NCI-H524 (cell line): Measurements from ENCODE around the gene RNF212.

ENCODE experiments used
- DNase-seq, 2 experiments: peaks; one replicate each; lab custom pipeline; 2025; lab: John Stamatoyannopoulos, UW

RNF212 gene

DNA sequence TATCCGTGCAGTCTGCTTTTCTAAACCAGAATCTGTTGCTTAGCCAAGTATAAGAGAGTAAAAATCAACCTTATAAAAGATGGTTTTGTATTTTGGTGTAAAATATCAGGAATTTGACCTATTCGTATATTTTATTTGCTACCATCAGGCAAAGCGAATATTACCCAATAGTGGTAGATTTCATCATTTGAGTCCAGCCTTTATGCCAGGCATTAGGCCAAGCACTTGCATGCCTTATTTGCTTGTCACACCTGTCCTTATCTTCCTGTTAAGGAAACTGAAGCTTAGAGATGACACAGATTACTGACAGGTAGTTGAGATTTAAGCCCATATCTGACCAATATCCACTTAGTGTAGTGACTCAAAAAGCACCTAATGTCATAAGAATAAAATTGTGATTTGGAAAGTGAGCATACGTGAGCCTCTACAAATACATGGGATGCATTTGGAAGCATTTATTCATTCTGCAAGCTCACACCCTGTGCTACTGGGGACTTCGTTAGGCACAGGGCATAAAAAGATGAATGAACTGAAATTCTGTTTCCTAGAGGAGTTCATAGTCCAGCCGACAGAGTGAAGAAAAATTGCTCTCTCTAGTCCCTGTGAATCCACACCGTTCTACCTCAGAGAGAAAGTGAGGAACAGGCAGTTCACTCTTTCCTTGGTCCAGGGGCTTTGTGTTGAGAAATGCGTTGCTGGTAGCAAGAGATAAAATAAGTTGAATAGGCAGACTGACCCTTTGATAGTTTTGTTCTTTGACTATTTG is 2.3 kb upstream of the RNF212 start:
- no peak for DNase-seq

- no peak for DNase-seq
Measured at GRCh38 chr4:1112821-1113182, 562 bp downstream of the RNF212 start.

DNA sequence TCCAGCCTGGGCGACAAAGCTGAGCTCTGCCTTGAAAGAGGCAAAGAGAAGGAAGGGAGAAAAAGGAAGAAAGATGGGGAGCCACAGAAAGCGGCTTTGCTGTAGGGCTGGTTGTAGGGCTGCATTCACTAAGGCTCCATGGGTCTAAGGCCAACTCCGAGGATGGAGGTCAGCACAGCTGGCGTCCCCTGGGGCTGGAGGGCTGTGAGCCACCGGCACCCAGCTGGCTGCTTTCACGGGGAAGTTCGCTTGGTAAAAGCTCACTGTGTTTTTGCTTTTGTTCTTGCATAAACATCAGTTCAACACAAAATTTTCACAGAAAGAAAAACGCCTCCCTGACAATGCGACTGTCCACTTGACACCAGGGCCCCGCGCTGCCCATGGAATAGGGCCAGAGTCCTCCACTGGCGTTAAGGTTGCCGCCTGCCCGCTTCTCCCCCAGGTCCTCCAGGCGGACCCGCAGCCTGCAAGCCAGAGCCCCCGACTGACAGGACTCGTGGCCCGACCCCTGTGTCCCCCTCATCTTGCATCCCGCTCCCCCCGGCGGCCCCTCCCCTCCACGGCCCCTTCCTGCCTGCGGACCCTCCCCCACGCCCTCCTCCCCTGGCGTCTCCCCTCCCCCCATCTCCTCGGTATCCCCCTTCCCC is 1.1 kb downstream of the RNF212 start:
- no peak for DNase-seq

- no peak for DNase-seq
Measured at GRCh38 chr4:1111259-1111809, 2.0 kb downstream of the RNF212 start.

DNA sequence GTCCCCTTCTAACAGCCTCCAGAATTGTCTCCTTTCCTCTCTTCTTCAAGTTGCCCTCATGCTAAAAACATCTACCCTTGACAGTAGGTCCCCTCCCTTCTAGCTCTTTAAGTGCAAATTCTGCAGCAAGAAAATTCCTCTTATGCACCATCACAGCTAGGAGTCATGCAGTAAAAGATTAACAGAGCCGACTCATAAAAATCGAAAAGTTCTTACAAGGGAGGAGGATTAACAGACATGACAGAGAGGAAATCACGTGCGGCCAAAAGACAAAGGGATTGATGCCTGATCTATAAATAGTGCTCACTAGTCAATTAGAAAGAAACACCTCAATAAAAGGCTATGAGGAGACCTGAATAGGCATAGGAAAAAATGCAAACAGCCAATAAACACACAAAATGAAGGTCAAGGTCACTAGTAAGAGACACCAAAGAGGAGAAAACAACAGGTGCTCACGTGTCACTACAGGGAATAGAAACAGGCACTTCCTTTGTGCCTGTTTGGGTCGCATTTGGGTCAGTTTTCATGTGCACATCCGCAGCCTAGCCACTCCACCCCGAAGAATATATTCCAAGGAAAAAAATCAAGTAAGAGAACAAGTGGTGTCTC is 3.4 kb downstream of the RNF212 start:
- DNase-seq: no peak

GRCh38 chr4:1109333-1109732 is 4.0 kb downstream of the RNF212 start:
- DNase-seq: no peak

- no peak for DNase-seq
Measured at GRCh38 chr4:1105662-1106061, 7.7 kb downstream of the RNF212 start.

GRCh38 chr4:1105067-1105466 is 8.3 kb downstream of the RNF212 start:
- DNase-seq: no peak

- no peak for DNase-seq
Measured at GRCh38 chr4:1104647-1105046, 8.7 kb downstream of the RNF212 start.

DNA sequence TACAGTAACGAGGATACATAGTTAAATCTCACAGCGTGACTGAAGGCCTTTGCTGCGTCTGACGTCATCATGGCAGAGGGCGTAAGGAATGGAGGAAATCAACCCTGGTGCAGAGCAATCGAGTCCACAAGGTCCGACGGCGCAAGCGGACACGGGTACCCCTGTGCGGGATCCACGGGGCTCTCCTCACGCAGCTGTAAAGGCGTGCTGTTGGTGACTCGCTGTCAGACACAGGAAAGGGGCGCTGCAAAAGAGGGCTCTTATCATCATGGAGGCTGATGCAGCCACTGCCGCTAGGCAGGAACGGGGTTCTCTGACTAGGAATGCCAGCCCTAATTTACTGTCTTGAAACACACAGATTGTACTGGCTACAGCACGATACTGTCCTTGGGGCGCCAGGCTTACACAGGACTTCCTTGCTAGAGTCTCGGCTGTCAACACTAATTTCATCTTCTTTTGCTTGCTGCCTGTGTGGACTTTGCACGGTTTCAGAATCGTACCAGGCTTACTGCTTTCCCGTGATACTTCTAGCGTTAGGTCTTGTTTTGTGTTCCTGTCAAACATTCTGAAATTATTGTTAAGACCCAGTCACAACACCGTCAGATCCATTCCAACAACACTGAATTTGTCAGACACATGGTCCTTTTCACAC is 13.6 kb downstream of the RNF212 start:
- DNase-seq: no peak

- DNase-seq: no peak
Measured at GRCh38 chr4:1099270-1099669, 14.1 kb downstream of the RNF212 start.

DNA sequence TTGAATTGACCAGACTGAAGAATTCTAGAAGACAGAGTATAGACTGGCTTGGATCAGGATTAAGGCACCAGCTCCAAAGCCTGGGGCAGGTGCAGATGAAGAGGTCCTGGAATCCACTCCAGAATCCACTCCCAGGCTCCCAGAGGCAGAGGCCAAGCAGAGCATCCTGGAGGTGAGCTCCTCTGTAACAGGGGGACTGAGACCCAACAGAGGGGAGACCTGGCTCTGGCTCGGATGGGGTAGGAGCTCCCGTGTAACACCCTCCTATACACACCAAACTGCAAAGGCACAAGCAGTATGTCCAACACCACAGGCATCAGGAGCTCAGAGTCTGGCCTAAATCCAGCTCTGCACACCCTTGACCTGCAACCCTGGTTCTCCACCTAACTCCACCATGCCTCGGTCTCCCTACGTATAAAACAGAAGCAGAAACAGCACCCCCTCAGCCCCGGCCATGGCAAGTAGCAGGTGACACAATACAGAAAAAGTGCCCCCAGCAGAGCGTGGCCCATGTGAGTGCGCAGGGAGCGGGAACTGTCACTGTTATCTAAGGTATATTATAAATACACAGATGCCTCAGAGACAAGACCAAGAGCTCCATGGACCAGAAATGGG is 14.9 kb downstream of the RNF212 start:
- DNase-seq: no peak

DNA sequence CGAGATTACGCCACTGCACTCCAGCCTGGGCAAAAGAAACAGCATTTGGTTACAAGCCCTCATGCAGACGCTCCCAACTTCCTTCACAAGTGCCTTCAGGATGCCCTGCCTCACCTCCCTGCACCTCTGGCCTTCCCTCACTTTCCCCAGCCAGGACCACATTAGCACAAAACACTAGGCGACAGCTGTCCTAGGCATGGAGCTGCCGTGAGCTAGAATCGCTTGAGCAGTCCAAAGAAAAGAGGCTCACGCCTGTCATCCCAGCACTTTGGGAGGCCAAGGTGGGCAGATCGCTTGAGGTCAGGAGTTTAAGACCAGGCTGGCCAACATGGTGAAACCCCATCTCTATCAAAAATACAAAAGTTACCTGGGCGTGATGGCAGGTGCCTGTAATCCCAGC is 15.8 kb downstream of the RNF212 start:
- DNase-seq: no peak

- no peak for DNase-seq
Measured at GRCh38 chr4:1096841-1097240, 16.5 kb downstream of the RNF212 start.

GRCh38 chr4:1094336-1094690 is 19.1 kb downstream of the RNF212 start:
- DNase-seq: no peak

DNA sequence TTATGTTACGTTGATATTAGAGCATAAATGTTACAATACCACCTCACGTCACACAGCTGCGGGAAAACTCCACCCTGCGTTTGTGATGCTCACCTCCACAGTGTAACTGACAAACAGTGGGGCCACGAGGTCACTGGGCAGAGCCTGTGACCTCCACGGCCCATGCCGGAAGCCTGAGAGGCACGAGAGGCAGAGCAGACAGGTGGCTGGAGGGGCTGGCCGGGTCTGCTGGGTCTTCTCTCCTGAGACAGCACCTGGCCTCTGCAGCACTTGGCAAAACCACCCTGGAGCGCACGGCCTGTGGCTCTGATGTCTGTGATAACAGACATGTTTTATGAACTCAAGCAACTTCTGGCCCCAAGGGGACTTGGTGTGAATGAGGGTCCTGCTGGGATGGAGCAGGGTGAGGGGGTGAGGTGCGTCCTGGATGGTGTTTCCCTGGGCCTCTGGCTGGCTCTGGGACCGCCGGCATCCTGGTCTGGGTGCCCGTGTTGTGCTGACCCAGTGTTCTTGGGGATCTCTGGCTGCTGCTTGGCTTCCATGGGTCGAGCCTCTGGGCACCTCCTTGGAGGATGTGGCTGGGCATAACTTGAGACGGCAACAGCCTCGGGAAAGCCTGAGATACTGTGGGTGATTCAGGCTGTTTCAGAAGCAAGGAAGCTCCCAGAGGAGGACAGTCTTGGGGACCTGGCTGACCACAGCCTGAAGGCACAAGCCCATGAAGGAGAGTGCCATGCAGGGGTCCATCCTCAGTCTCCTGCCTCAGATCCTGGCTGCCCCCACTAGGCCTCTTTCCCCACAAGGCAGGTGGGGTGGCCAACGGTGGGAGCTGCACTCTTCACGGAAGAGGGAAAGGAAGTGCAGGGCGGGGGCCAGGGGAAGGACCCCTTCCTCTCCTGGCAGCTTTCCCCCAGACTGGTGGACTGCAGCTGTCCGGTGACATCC is 19.7 kb downstream of the RNF212 start:
- DNase-seq: no peak

GRCh38 chr4:1092983-1093361 is 20.4 kb downstream of the RNF212 start:
- no peak for DNase-seq

GRCh38 chr4:1092026-1092982 is 21.1 kb downstream of the RNF212 start:
- DNase-seq: no peak

DNA sequence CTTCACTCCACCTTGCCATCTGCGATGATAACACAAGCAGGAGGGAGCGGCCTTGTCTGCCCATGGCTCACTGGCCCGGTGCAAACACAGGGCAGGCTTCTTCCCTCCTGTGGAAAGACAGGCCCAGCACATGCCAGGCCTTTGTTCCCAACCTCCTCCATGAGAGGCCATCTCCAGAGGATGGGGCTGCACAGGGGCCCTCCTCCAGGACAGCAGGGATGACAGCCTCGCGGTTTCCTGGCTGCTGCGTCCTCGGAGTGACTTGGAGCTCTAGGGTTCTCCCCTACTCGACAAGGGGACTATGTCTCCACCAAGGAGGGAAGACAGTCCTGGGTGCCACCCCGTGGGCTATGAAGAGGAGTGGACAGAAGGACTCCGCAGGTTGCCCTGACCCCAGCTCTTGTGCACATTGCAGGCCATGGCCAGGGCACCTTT is 21.8 kb downstream of the RNF212 start:
- no peak for DNase-seq
